Testis (tissue), 5 donors: ENCODE data around the gene NIPAL4. TPM values are rescaled to one million over a fixed set of nuclear protein-coding genes. Genes with fewer than 3 reads are reported as not detected.
"Not testable (repeated sequence)": the region's sequence is repeated elsewhere in the genome, so short reads cannot be mapped to it uniquely, and the experiment has no call there.

Experiments used
- DNase-seq: peaks from one replicate; pipeline ENCODE4 v3.0.0-alpha.2; 2019
- H3K27ac ChIP-seq, 2 donors: fragments of 200-600 bp; sonication (generic); one replicate each; pipeline ENCODE4 v1.5.1; 2019
- H3K27me3 ChIP-seq: fragments of 200-600 bp; sonication (generic); one replicate; pipeline ENCODE4 v1.5.1; 2019
- H3K36me3 ChIP-seq: fragments of 200-600 bp; sonication (generic); one replicate; pipeline ENCODE4 v1.5.1; 2017; ENCODE audit warnings: low read depth; ENCODE audit errors: missing control alignments
- H3K4me1 ChIP-seq: fragments of 200-600 bp; sonication (generic); one replicate; pipeline ENCODE4 v1.5.1; 2019
- H3K4me3 ChIP-seq, 2 donors: fragments of 200-600 bp; sonication (generic); one replicate each; pipeline ENCODE4 v1.5.1; 2017 to 2019
- H3K9me3 ChIP-seq: fragments of 200-600 bp; sonication (generic); one replicate; pipeline ENCODE4 v1.5.1; 2017
- POLR2A ChIP-seq: fragments of 450-650 bp; IDR thresholded peaks from one replicate; pipeline ENCODE4 v1.6.1; 2017; ENCODE audit warnings: antibody characterized with exemption, mild to moderate bottlenecking, moderate library complexity
- WGBS, 2 donors: methylation state at CpG; one replicate each; pipeline ENCODE4 v1.1.5; 2018; 5-methylcytosine and 5-hydroxymethylcytosine counted together
- intact Hi-C: fragments of 100-400 bp; cut with DNase I; formaldehyde crosslinking; loops from one replicate; pipeline ENCODE4 v1.15.1; 2023; ENCODE audit warnings: low total_unique reads
- long read RNA-seq, 2 donors: transcript quantifications; one replicate each; lab custom pipeline, GENCODE V29; 2026
- polyA plus RNA-seq: library from polyadenylated mRNA; stranded (reverse); fragments of 350-450 nt; fragmentation: Illumina TruSeq; extraction: RNeasy Lipid Tissue Mini Kit (QIAGEN cat#74804); gene quantifications from one replicate; pipeline ENCODE4 v1.2.3, GENCODE V29; 2014; ENCODE audit warnings: low read depth, low replicate concordance; ENCODE audit not compliant: insufficient read depth
- total RNA-seq, 2 donors: library from RNA; depleted of rRNA; stranded (reverse); fragments of >200 nt; gene quantifications; one replicate each; pipeline ENCODE4 v1.2.3, GENCODE V29; 2016
- TF ChIP-seq, protein P1 (sequence below), 3 experiments: fragments of 450-650 bp in 2 of 3; fragments of 200-600 bp in 1 of 3; sonication (generic) in 1 of 3; IDR thresholded peaks; one replicate each; pipeline ENCODE4 v1.5.1; 2016 to 2019; ENCODE audit warnings: antibody characterized with exemption in 3 of 3, mild to moderate bottlenecking in 2 of 3, moderate library complexity in 1 of 3

The NIPAL4 gene
- under 1 TPM in 1 of 2 donors, not detected in 1; 0.08 TPM for total RNA-seq
- polyA plus RNA-seq = 0.18 TPM
- long read RNA-seq, donor 1 = 0 reads
- long read RNA-seq, donor 2 = 0 reads

DNA sequence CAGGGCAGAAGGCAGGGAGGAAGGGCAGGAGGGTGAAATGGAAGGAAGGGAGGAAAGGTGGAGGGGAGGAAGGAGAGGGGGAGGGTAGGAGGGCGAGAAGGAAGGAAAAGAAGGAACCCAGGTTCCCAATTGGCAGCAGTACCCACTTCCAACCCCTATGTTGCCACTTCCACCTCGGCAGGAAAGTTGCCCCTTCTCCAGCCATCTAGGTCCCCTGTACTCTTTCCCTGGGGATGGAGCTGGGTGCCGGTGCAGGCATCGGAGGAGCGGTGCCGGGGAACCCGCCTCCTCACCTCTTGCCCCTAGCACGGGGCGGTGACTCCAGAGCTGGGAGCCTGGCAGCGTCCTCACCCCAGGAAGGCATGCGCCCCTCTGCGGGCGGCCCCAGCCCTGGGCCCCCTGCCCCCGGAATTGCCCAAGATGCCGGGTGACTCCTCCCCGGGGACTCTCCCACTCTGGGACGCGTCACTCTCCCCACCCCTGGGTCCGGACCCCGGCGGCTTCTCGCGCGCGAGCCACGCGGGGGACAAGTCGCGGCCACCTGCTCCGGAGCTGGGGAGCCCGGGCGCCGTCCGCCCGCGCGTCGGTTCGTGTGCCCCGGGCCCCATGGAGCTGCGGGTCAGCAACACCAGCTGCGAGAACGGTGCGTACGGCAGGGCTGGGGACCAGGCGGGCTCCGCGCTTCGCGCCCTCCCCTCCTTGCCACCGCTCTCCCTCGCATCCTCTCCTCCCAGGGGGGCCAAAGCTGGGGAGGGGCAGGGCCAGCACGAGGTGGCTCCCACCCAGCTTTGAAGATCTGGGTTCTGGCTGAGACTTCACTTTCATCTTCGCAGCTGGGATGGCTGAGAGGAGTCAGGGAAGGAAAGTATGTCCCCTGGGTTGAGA, at the start of gene NIPAL4:
Gene NIPAL4 (plus strand): TSS at position 499 of the 885 bp plus-strand sequence. CDS start 108 bp downstream, at position 607.
- TF ChIP-seq, protein P1, sequence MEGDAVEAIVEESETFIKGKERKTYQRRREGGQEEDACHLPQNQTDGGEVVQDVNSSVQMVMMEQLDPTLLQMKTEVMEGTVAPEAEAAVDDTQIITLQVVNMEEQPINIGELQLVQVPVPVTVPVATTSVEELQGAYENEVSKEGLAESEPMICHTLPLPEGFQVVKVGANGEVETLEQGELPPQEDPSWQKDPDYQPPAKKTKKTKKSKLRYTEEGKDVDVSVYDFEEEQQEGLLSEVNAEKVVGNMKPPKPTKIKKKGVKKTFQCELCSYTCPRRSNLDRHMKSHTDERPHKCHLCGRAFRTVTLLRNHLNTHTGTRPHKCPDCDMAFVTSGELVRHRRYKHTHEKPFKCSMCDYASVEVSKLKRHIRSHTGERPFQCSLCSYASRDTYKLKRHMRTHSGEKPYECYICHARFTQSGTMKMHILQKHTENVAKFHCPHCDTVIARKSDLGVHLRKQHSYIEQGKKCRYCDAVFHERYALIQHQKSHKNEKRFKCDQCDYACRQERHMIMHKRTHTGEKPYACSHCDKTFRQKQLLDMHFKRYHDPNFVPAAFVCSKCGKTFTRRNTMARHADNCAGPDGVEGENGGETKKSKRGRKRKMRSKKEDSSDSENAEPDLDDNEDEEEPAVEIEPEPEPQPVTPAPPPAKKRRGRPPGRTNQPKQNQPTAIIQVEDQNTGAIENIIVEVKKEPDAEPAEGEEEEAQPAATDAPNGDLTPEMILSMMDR (IDR thresholded peaks at IDR 0.05) = no peak
- TF ChIP-seq POLR2A = no peak
- intact Hi-C loops = no loop called here
- H3K4me3 ChIP-seq = peak within 1 kb of the TSS; percentile 4 to 43
- no peaks in the 10 kb centered on the region for H3K27me3 ChIP-seq
- peaks cover 7% of the 10 kb centered on the region for H3K4me1 ChIP-seq
- DNase-seq = no peak
- H3K9me3 ChIP-seq = no peaks in the 10 kb centered on the region
- no peaks in the 10 kb centered on the region for H3K36me3 ChIP-seq
- no peak within 1 kb of the TSS for H3K27ac ChIP-seq
- 6 to 21% methylated on average over 3 to 54 of the region's 54 CpGs for WGBS, 2 donors

DNA sequence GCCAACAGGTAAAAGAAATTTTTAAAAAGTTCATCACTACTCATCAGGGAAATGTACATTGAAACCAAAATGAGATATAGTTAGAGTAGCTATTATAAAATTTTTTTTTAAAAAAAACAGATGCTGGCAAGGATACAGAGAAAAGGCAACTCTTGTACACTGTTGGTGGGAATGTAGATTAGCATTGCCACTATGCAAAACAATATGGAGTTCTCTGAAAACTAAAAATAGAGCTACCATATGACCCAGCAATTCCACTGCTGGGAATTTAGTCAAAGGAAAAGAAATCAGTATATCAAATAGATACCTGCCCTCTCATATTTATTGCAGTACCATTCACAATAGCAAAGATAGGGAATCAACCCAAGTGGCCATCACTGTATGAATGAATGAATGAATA, 44.2 kb upstream of the NIPAL4 start:
- Histone ChIP-seq H3K9me3 (no peaks in the 10 kb centered on the region), H3K36me3 (no peaks in the 10 kb centered on the region), H3K27ac (no peak overlapping the region), H3K4me3 (no peak overlapping the region), H3K27me3 (no peaks in the 10 kb centered on the region), H3K4me1 (no peaks in the 10 kb centered on the region)
- intact Hi-C loops = no loop called here
- TF ChIP-seq, protein P1 (IDR thresholded peaks at IDR 0.05) = no peak
- TF ChIP-seq POLR2A = no peak
- DNase-seq = no peak

DNA sequence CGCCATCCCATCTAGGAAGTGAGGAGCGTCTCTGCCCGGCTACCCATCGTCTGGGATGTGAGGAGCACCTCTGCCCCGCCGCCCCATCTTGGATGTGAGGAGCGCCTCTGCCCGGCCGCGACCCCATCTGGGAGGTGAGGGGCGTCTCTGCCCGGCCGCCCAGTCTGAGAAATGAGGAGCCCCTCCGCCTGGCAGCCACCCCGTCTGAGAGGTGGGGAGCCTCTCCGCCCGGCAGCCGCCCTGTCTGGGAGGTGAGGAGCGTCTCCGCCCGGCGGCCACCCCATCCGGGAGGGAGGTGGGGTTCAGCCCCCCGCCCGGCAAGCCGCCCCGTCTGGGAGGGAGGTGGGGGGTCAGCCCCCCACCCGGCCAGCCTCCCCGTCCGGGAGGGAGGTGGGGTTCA, 40.5 kb upstream of the NIPAL4 start:
- H3K4me1 ChIP-seq, DNase-seq, intact Hi-C loops, H3K36me3 ChIP-seq, H3K27me3 ChIP-seq, H3K27ac ChIP-seq, H3K4me3 ChIP-seq, H3K9me3 ChIP-seq: not testable (repeated sequence)
- 67 to 95% methylated on average over 1 to 21 of the region's 30 CpGs for WGBS, 2 donors

DNA sequence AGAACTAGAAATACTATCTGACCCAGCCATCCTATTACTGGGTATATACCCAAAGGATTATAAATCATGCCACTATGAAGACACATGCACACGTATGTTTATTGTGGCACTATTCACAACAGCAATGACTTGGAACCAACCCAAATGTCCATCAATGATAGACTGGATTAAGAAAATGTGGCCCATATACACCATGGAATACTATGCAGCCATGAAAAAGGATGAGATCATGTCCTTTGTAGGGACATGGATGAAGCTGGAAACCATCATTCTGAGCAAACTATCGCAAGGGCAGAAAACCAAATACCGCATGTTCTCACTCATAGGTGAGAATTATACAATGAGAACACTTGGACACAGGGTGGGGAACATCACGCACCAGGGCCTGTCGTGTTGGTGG, 30.1 kb upstream of the NIPAL4 start:
- H3K4me3 ChIP-seq, H3K36me3 ChIP-seq, H3K4me1 ChIP-seq, H3K27me3 ChIP-seq, H3K9me3 ChIP-seq, H3K27ac ChIP-seq, intact Hi-C loops, DNase-seq: not testable (repeated sequence)
- 93% methylated on average over 5 of the region's 5 CpGs for WGBS, 2 donors

DNA sequence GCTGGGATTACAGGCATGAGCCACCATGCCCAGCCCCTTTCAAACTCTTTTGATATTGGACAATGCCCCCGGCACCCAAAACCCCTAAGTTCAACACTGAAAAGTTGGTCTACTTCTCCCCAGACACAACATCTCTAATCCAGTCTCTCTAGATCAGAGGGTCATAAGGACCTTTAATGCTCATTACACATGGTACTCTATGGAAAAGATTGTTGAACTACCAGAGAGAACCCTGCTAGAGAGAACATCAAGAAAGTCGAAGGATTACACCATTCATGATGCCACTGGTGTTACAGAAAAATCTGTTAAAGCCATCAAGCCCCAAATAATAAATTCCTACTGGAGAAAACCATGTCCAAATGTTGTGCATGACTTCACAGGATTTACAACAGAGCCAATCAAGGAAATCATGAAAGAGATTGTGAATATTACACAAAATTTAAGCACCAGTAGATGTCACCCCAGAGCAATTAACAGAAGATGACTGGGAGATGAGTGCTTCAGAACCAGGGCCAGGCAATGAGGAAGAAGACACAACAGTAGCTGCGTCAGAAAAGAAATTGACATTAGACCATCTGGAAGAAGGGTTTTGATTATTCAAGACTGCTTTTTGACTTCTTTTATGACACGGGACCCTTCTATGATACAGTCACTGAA, 28.3 kb upstream of the NIPAL4 start:
- Histone ChIP-seq H3K27ac (no peak overlapping the region), H3K9me3 (no peaks in the 10 kb centered on the region), H3K4me3 (no peak overlapping the region), H3K27me3 (no peaks in the 10 kb centered on the region), H3K4me1 (no peaks in the 10 kb centered on the region), H3K36me3 (no peaks in the 10 kb centered on the region)
- DNase-seq = peak; percentile 26
- intact Hi-C loops = no loop called here
- WGBS, 2 donors = 53 to 57% methylated on average over 4 of the region's 4 CpGs
- TF ChIP-seq POLR2A = no peak
- TF ChIP-seq, protein P1 (IDR thresholded peaks at IDR 0.05) = peak in 1 of 3 experiments; percentile 26
